Astrocyte (in vitro differentiated cells and primary cell): ENCODE data around the gene SETDB2.

Experiments
- CTCF ChIP-seq: IDR thresholded peaks from 2 replicates; pipeline ENCODE4 v1.5.1; 2011; ENCODE audit warnings: low read depth, mild to moderate bottlenecking, inconsistent platforms, low read length, moderate library complexity; ENCODE audit not compliant: insufficient read depth
- EZH2 ChIP-seq: IDR thresholded peaks from 2 replicates; pipeline ENCODE4 v1.6.1; 2012; ENCODE audit warnings: mild to moderate bottlenecking, low read length, inconsistent platforms; ENCODE audit not compliant: insufficient read depth

- TF ChIP-seq CTCF (no peak), EZH2 (no peak)
Measured at GRCh38 chr13:49435992-49436391, 8.1 kb upstream of the SETDB2 start.
